ENCODE measurements around the gene ADAM8.

The ADAM8 gene

GRCh38 chr10:133308421-133309099 is 31.9 kb upstream of the ADAM8 start, which contains the start of the genes TUBGCP2 and ZNF511:
Gene TUBGCP2, minus strand, starts transcription at chr10:133308872. Its CDS starts 5,931 bp downstream, at chr10:133302941.
Gene ZNF511, plus strand, starts transcription at chr10:133308914. Its CDS starts 30 bp downstream, at chr10:133308944.
- DNase-seq (ENCODE audit: low read depth) = peak; percentile 82

DNA sequence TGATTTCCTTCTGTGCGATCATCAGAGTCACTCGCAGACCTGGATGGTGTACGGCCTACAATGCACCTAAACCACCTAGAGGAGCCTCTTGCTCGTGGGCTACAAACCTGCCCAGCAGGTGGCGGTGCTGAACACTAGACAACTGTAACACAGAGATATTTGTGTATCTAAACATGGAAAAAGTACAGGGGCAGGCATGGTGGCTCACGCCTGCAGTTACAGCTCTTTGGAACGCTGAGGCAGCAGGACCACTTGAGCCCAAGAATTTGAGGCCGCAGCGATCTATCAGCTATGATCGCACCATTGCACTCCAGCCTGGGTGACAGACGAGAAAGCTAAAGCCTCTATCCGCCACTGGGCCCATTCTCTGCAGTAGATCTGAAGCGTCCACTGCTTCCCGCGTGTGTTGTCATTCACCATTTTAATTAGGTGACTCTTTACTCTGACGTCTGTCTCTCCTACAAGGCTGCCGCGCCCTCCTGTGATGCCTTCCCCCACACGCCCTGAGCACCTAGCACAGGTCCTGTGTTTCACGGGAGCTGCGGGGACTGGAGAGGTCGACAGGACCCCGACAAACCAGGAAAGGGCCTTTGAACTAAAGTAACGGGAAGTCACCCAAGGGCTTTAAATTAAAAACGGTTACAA is 31.2 kb upstream of the ADAM8 start:
- peak; percentile 71 for DNase-seq (ENCODE audit: low read depth)

GRCh38 chr10:133306941-133307379 is 30.3 kb upstream of the ADAM8 start:
- DNase-seq (ENCODE audit: low read depth) = no peak

- no peak for DNase-seq (ENCODE audit: low read depth)
Measured at GRCh38 chr10:133306097-133306476, 29.4 kb upstream of the ADAM8 start.

DNA sequence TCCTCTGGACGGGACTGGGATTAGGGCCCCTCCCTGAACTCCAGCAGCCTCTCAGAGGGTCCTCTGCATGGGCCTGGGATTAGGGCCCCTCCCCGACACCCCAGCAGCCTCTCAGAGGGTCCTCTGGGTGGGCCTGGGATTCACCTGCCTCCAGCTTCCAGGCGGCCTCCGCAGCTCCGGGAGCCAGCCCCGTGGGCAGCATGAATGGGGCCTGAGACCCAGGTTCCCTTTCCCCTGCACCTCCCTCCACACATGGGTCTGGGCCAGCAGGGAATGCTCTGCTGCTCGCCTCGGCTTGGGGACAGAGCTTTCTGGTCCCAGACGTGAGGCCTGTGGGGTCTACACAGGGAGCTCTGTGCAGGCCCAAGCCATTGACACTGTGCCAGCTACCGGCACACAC is 26.5 kb upstream of the ADAM8 start:
- no peak for DNase-seq (ENCODE audit: low read depth)

- no peak for DNase-seq (ENCODE audit: low read depth)
Measured at GRCh38 chr10:133302230-133302629, 25.6 kb upstream of the ADAM8 start.

DNA sequence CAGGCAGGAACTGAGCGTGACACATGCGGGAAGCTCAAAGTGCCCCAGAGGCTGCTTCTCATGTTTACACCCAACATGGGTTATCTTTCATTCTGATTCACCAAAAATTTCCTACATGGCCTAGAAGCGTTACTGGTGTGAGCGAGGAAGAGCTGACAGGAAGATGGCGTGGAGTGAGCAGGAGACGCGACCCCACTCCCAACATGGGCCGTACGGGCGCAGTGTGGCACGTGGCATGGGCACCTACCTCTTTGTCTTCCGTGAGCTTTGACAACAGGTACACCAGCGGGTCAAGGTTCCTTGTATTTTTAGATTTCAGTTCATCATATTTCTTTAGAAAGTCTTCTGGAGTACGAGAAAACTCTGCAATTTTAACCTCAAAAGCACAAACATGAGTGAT is 23.1 kb upstream of the ADAM8 start:
- no peak for DNase-seq (ENCODE audit: low read depth)

GRCh38 chr10:133299224-133299623 is 22.6 kb upstream of the ADAM8 start:
- DNase-seq (ENCODE audit: low read depth) = no peak

DNA sequence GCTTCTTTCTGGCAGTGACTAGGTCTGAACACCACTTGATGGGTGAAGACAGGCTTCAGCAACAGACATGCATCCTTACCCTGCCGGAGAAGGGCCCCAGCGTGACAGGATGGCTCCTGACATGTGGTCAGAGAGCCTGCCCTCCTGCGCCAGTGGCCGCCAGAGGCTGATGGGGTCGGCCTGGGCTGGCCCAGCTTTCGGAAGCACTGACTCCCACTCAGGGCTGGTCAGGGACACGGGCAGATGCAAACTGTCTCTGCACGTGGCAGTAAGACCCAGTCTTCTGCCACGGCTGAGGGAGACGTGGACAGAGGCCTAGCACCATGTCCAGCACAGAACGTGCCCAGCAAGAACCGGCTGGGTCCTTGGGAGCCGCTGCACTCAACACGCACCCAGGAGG is 21.8 kb upstream of the ADAM8 start:
- DNase-seq (ENCODE audit: low read depth) = no peak

GRCh38 chr10:133297504-133297903 is 20.8 kb upstream of the ADAM8 start:
- no peak for DNase-seq (ENCODE audit: low read depth)

- no peak for DNase-seq (ENCODE audit: low read depth)
Measured at GRCh38 chr10:133295426-133296320, 19.0 kb upstream of the ADAM8 start.

DNA sequence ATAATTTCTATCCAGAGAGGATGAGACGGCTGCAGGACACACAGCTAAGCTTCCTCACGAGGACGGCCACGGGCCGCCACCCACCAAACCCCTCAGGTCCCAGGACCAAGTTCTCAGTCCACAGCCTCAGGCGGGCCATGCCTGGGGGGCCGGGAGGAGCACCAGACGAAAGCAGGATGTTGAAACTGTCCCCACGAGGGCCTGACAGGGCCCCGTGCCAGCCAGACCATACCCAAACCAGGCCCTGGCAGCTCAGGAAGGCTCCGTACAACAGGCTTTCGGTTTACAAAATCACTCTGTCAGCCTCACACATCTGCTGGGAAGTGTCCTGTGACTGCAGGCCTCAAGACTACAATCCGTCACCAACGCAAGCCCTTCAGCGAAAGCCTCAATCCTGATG is 17.5 kb upstream of the ADAM8 start:
- DNase-seq (ENCODE audit: low read depth) = no peak

- DNase-seq (ENCODE audit: low read depth) = no peak
Measured at GRCh38 chr10:133293810-133294119, 17.1 kb upstream of the ADAM8 start.

- DNase-seq (ENCODE audit: low read depth) = peak; percentile 73
Measured at GRCh38 chr10:133292919-133293809, 16.5 kb upstream of the ADAM8 start.

- DNase-seq (ENCODE audit: low read depth) = no peak
Measured at GRCh38 chr10:133289761-133290160, 13.1 kb upstream of the ADAM8 start.

- DNase-seq (ENCODE audit: low read depth) = no peak
Measured at GRCh38 chr10:133287832-133288500, 11.3 kb upstream of the ADAM8 start.

DNA sequence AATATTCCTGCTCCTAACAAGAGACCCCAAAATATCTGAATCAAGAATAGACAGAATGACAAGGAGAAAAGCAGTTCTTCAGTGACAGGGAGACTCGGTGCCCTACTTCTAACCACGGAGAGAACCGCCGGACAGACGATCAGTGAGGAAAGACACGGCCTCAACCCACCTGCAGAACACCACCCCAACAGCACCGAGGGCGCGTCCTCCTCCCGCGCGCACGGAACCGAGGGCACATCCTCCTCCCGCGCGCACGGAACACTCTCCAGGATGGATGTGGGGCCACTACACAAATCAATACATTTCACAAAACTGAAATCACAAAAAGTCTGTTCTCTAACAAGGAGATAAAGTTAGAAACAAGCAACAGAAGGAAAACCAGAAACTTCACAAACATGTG is 9.7 kb upstream of the ADAM8 start:
- no peak for DNase-seq (ENCODE audit: low read depth)

- DNase-seq (ENCODE audit: low read depth) = no peak
Measured at GRCh38 chr10:133285217-133285616, 8.5 kb upstream of the ADAM8 start.

GRCh38 chr10:133283931-133284330 is 7.3 kb upstream of the ADAM8 start:
- DNase-seq (ENCODE audit: low read depth) = no peak

- DNase-seq (ENCODE audit: low read depth) = no peak
Measured at GRCh38 chr10:133282846-133283390, 6.2 kb upstream of the ADAM8 start.

All from iris pigment epithelial cell (primary cell).